NT2/D1 (cell line): Measurements from ENCODE around the gene RGS7.
"Not testable (repeated sequence)": the region's sequence is repeated elsewhere in the genome, so short reads cannot be mapped to it uniquely, and the experiment has no call there.

Experiments used
- DNase-seq: peaks from one replicate; pipeline ENCODE4 v3.0.0-alpha.2; 2011; ENCODE audit warnings: low read depth, low spot score
- H3K27me3 ChIP-seq: 2 replicates; pipeline ENCODE4 v1.6.0; 2011; ENCODE audit warnings: mild to moderate bottlenecking; ENCODE audit not compliant: insufficient read length, insufficient read depth
- H3K36me3 ChIP-seq: 2 replicates; pipeline ENCODE4 v1.6.1; 2011; ENCODE audit warnings: mild to moderate bottlenecking, low read length, mixed read lengths; ENCODE audit not compliant: insufficient read depth, insufficient read length
- H3K4me1 ChIP-seq: 2 replicates; pipeline ENCODE4 v1.5.1; 2011; ENCODE audit not compliant: insufficient read depth, insufficient read length
- H3K4me3 ChIP-seq: 2 replicates; pipeline ENCODE4 v1.5.1; 2011; ENCODE audit warnings: low read depth; ENCODE audit not compliant: insufficient read length
- H3K9ac ChIP-seq: 2 replicates; pipeline ENCODE4 v1.6.0; 2011; ENCODE audit warnings: low read depth; ENCODE audit not compliant: insufficient read length
- H3K9me3 ChIP-seq: 2 replicates; pipeline ENCODE4 v1.5.1; 2011; ENCODE audit warnings: mild to moderate bottlenecking, low read length; ENCODE audit not compliant: insufficient read depth
- SUZ12 ChIP-seq: IDR thresholded peaks from 2 replicates; pipeline ENCODE4 v1.6.1; 2011; ENCODE audit not compliant: insufficient read length, insufficient read depth; ENCODE audit errors: extremely low read depth
- YY1 ChIP-seq: IDR thresholded peaks from 2 replicates; pipeline ENCODE4 v1.6.1; 2011; ENCODE audit not compliant: insufficient read length, insufficient read depth
- ZNF274 ChIP-seq: IDR thresholded peaks from 2 replicates; pipeline ENCODE4 v1.6.1; 2011; ENCODE audit warnings: mild to moderate bottlenecking, low read depth, low read length

The RGS7 gene

GRCh38 chr1:240765732-240766363, 591.2 kb downstream of the RGS7 start:
- H3K27me3 ChIP-seq, result no peaks in the 10 kb centered on the region
- no peaks in the 10 kb centered on the region for H3K4me1 ChIP-seq
- TF ChIP-seq ZNF274 (no peak), YY1 (no peak), SUZ12 (no peak)
- no peaks in the 10 kb centered on the region for H3K9me3 ChIP-seq
- H3K4me3 ChIP-seq, result no peak overlapping the region
- DNase-seq, result peak; percentile 27
- no peak overlapping the region for H3K9ac ChIP-seq
- no peaks in the 10 kb centered on the region for H3K36me3 ChIP-seq

- H3K27me3 ChIP-seq, result no peaks in the 10 kb centered on the region
- H3K4me3 ChIP-seq, result no peak overlapping the region
- no peak overlapping the region for H3K9ac ChIP-seq
- H3K4me1 ChIP-seq, result no peaks in the 10 kb centered on the region
- TF ChIP-seq YY1 (no peak), SUZ12 (no peak), ZNF274 (no peak)
- H3K9me3 ChIP-seq, result no peaks in the 10 kb centered on the region
- no peaks in the 10 kb centered on the region for H3K36me3 ChIP-seq
- no peak for DNase-seq
Measured at GRCh38 chr1:240763771-240764170, 593.2 kb downstream of the RGS7 start.

- not testable (repeated sequence) for H3K9ac ChIP-seq, H3K4me1 ChIP-seq, H3K36me3 ChIP-seq, H3K9me3 ChIP-seq, H3K27me3 ChIP-seq, H3K4me3 ChIP-seq, DNase-seq
Measured at GRCh38 chr1:240763095-240763494, 593.9 kb downstream of the RGS7 start.

- not testable (repeated sequence) for DNase-seq, H3K4me3 ChIP-seq, H3K4me1 ChIP-seq, H3K36me3 ChIP-seq, H3K27me3 ChIP-seq, H3K9ac ChIP-seq, H3K9me3 ChIP-seq
Measured at GRCh38 chr1:240762471-240762987, 594.5 kb downstream of the RGS7 start.

- H3K9me3 ChIP-seq, H3K4me3 ChIP-seq, H3K9ac ChIP-seq, H3K36me3 ChIP-seq, H3K4me1 ChIP-seq, H3K27me3 ChIP-seq, DNase-seq: not testable (repeated sequence)
Measured at GRCh38 chr1:240758777-240759176, 598.2 kb downstream of the RGS7 start.

- no peak overlapping the region for H3K9ac ChIP-seq
- H3K27me3 ChIP-seq, result no peaks in the 10 kb centered on the region
- no peaks in the 10 kb centered on the region for H3K4me1 ChIP-seq
- no peaks in the 10 kb centered on the region for H3K36me3 ChIP-seq
- H3K4me3 ChIP-seq, result no peak overlapping the region
- H3K9me3 ChIP-seq, result no peaks in the 10 kb centered on the region
- TF ChIP-seq ZNF274, result no peak
- no peak for TF ChIP-seq YY1
- TF ChIP-seq SUZ12, result no peak
- DNase-seq, result no peak
Measured at GRCh38 chr1:240758296-240758695, 598.7 kb downstream of the RGS7 start.

- H3K4me3 ChIP-seq, result no peak overlapping the region
- H3K9ac ChIP-seq, result no peak overlapping the region
- H3K36me3 ChIP-seq, result no peaks in the 10 kb centered on the region
- TF ChIP-seq SUZ12, result no peak
- no peak for TF ChIP-seq ZNF274
- no peak for TF ChIP-seq YY1
- H3K9me3 ChIP-seq, result no peaks in the 10 kb centered on the region
- H3K4me1 ChIP-seq, result no peaks in the 10 kb centered on the region
- DNase-seq, result no peak
- no peaks in the 10 kb centered on the region for H3K27me3 ChIP-seq
Measured at GRCh38 chr1:240747907-240748306, 609.1 kb downstream of the RGS7 start.

- H3K4me3 ChIP-seq, result no peak overlapping the region
- TF ChIP-seq YY1, result no peak
- TF ChIP-seq ZNF274, result no peak
- no peak for TF ChIP-seq SUZ12
- no peak for DNase-seq
- no peaks in the 10 kb centered on the region for H3K4me1 ChIP-seq
- H3K27me3 ChIP-seq, result no peaks in the 10 kb centered on the region
- H3K36me3 ChIP-seq, result no peaks in the 10 kb centered on the region
- no peak overlapping the region for H3K9ac ChIP-seq
- no peaks in the 10 kb centered on the region for H3K9me3 ChIP-seq
Measured at GRCh38 chr1:240743705-240744104, 613.3 kb downstream of the RGS7 start.
